ENCODE results near the gene FECH.
"Not testable (repeated sequence)": the region's sequence is repeated elsewhere in the genome, so short reads cannot be mapped to it uniquely, and the experiment has no call there.

Gene FECH

DNA sequence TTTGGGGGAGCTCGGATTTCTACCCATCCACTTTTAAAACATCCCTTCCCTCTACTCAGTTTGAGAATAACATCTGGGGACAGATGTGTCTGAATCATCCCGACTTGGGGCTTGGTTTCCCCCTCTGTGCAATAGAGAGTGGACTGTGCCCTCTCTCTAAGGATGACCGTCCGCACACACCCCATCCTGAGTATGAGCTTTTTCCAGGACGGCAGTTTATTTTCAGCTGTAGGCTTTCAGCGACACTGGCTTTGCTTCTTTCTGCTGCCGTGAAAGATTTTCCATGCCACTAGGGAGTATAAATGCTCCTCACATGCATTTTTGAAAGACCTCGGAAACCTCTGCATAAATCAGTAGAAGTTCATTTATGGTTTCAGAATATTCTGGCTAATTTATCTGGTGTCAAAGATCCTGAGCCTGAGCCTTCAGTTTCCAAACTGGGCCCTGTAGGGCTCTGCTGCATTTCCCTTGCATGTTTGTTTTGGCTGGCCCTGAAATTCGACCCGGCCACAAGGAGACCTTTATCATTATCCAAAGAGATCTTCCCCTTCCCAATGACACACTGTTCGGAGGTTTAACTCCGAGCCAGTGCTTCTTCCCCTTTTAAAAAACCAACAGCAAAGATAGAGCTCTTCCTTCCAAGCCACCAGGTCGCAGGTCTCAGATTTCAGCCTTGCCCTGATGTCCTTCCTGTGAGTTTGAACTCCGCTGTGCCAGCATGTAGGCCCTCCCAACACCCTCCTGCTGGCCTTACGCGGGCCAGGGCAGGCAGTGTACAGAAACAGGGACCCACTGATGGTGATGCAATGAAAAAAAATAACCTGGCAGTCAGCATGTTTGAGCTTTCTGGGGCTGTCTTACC is 53.3 kb downstream of the FECH start:
- no peak for DNase-seq (ENCODE audit: low read depth in 2 of 2)

DNA sequence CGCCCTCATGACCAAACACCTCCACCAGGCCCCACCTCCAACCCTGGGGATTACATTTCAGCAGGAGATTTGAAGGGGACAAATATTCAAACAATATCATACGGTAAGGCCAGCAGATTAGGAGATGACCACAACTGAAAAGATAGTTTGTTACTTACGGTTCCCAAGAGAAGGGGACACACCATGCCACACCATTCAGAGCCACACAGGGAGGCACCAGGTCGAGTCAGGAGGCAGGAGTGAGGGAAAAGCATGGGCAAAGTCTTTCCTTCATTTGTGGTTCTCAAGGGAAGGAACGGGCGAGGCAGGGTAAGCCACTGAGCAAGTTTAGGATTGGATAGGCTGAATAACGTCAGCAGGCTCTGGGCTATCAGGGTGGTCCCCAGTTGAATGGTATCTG is 57.4 kb downstream of the FECH start:
- no peak for DNase-seq (ENCODE audit: low read depth in 2 of 2)

DNA sequence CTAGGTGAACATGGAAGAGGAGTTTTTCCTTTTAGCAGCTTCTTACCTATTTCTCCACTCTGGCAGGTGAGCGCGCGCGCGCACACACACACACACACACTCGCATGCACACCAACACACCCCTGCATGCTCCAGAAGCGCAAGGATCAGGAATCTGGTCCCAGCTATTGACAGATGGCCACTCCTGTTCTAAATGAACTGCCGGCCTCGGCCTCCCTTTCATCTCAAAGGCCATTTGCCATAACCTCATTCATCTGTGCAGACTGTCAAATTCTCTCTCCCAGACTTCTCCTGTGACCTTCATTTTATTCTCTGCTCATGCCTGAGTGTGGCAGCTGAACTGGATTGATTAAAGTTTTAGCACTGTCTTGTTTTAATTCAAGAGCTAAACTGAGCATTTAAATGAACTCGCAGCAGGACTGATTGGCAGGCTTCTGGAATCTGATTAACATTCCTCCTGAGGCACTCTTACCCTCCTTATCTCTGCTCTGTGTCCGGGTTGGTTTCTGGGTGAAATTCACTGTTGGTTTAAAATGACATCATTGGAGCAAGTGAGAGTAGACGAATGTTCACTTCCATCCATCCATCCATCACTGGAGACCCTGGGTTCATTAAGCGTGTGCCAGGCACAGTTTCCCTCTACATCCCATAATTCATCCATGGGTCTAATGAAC is 58.8 kb downstream of the FECH start:
- DNase-seq (ENCODE audit: low read depth in 2 of 2) = no peak

DNA sequence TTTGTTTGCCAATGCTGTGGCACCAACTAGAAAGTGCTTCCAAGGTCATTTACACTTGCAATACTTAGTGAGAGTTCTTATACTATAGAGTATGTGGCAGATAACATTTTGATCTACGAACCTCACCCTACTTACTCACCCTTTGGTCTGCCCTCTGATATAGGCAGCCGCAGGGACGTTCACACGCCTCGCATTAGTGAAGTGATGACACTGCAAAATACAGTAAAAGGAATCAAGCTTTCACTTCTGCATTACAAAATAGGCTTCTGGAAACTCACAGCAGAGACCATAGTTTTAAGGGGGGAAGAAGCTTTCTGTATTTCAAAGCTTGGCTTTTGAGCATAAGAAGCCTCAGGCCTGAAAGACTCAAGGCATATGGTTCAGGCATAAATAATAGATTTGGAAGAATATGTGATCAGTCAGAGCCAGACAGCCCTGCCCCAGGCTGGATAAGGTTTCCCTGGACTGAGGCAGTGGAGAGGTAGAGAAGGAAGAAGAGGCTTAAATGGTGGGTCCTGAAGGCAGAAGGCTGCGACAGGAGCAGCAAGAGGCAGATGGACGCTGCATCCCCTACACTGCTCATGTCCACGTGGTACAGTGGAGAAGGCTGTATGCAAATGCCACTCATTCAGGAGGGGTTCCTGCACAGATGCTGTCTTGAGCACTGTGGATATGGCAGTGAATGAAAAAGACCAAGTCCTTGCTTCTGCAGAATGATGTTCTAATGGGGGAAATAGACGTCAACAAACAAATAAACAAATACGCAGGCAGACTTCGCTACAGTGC is 63.1 kb downstream of the FECH start:
- no peak for DNase-seq (ENCODE audit: low read depth in 2 of 2)

DNA sequence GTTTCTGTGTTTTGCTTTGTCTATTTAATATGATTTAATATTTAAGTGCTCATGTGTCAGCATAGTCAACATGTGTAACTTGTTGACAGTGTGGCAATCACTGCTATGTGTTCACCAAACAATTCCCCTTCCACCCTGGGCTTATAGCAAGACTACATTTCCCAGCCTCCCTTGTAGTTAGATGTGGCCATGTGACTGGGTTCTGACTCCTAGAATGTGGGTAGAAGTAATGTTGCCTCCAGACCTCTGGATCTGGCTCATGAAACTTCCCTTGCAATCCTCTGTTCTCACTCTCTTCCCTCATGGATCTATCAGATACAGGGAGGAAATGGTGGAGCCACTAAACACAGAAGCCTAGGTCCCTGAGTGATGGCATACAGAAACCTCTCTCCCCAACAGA is 64.2 kb downstream of the FECH start:
- not testable (repeated sequence) for DNase-seq (ENCODE audit: low read depth in 2 of 2)

DNA sequence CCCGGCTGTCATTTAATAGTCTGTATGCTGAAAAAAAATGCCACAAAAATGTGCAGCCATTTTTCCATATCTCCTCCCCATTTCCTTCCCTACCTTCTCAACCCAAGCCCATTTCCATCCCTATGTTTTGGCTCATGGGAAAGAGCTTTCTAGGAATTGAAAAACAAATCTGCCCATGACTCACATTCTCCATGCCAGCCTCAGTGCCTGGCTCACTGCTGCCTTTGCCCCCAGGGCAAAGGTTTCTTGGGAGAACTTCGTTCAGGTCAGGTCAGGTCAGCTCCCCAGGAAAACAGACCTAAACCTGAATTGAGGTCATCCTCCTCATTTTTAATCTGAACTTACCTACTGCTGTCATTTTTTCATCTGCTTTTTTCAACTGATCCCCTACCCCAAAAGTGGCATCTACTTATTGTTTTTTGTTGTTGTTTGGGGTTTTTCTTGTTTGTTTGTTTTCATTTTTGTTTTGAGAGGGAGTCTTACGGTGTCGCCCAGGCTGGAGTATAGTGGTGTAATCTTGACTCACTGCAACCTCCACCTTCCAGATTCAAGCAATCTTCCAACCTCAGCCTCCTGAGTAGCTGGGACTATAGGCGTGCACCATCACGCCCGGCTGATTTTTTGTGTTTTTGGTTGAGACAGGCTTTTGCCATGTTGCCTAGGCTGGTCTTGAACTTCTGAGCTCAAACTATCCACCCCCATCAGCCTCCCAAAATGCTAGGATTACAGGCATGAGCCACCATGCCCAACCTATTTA is 66.7 kb downstream of the FECH start:
- DNase-seq (ENCODE audit: low read depth in 2 of 2) = no peak

DNA sequence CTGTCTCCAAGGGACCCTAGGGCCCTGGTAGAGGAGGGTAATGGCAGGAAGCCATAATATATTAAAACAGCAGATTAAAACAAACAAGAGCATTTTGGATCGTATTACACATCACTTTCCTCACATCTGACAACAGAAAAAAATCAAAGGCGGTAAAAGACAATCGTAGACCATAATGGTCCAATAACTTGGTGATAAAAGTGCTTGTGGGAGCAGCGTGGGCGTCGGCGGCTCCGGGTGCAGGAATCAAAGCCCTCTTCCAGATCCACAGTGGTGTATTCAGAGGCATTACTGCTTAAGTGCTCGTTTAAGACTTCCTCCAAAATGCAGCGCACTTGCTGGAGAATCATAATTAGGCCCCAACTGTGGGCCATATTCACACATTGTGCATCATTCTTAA is 68.0 kb downstream of the FECH start:
- DNase-seq (ENCODE audit: low read depth in 2 of 2) = no peak

DNA sequence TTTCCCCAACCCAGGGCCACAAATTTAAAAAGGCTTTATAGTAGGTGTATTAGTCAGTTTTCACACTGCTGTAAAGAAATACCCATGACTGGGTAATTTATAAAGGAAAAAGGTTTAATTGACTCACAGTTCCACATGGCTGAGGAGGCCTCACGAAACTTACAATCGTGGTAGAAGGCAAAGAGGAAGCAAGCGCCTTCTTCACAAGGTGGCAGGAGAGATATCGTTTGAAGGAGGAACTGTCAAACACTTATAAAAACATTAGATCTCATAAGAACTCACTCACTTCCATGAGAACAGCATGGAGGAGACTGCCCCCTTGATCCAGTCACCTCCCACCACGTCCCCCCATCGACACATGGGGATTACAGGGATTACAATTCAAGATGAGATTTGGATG is 70.4 kb downstream of the FECH start:
- DNase-seq (ENCODE audit: low read depth in 2 of 2) = no peak

DNA sequence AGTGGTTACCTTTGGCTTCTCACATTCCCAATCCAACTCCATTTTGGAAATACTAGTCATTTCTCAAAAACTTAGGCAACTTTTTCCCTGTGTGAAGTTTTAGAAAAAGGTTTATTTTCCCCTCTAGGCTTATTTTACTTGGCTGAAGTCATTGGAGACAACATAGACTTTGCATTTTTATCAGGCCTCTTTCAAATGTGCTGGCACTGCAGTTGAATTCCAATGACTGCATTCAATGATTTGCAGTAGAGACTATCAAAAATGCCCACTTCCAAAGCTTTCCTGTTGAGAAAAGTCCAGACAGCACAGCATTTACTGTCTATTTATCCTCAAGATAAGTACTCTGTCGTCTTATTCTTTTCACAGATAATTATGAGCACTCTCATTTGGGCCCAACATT is 81.3 kb downstream of the FECH start:
- no peak for DNase-seq (ENCODE audit: low read depth in 2 of 2)

DNA sequence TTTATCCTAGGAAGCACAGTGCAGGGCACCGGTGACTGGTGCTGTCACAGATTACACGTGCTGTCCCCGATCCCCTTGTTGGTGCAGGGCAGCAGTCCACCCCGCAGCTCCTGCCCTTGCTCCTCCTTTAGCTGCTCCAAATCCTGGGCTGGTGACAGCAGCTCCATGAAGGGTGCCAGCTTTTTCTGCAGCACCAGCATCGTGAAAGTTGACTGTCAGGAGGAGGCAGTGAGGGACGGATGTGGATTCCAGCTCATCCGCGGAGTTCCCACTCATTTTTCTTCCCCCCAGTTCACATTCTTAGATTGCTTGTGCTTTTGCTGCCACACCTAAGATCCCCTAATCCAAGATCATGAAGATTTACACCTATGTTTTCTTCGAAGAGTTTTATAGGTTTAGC is 83.9 kb downstream of the FECH start:
- DNase-seq (ENCODE audit: low read depth in 2 of 2) = no peak

DNA sequence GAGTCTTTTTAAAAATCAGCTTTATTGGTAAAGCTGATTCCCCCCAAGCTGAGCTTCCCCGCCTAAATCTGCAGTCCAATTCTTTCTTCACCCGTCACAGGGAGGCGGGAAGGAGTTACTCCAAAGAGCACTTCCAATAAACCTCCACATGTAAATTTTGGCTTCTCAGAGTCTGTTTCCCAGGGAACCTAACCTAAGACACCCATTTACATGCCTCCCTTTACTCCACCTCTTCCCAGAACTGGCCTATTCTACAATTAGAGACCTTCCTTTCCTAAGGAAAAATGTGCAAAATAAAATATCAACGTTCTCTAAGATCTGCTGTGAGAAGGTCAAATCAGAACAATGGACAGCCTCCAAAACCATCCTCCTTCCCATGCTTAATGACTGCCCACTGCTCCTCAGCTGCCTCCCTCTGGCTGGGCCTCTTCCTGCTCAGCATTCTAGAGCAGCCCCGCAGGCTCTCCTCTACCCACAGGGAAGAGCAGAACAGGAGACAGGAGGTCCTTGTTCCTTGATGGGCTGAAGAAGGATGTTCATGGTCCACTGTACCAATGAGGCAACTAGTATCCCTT is 87.7 kb downstream of the FECH start:
- DNase-seq (ENCODE audit: low read depth in 2 of 2) = no peak

All from stimulated activated CD4-positive, alpha-beta T cell treated with anti-CD3 and anti-CD28 coated beads, Interleukin-1b, Interleukin-23, amount 100 ng/mL, for 4 hours (primary cell).